Left colon (tissue), 2 donors: ENCODE data around the gene WDR41. TPM values are rescaled to one million over a fixed set of nuclear protein-coding genes. Genes with fewer than 3 reads are reported as not detected.
"Not testable (repeated sequence)": the region's sequence is repeated elsewhere in the genome, so short reads cannot be mapped to it uniquely, and the experiment has no call there.

Experiments
- ATAC-seq: fragments of 200-7000 bp; cut with Tn5 transposase; one replicate; pipeline ENCODE4 v1.9.1; 2020; ENCODE audit warnings: mild to moderate bottlenecking, moderate library complexity
- DNase-seq, 2 donors: peaks; one replicate each; pipeline ENCODE4 v3.0.0-alpha.2; 2020
- intact Hi-C, 2 donors: fragments of 100-400 bp; cut with DNase I in 1 of 2; cut with micrococcal nuclease in 1 of 2; formaldehyde crosslinking; loops; one replicate each; pipeline versions ENCODE4 v1.11.2 to v1.14.0; 2022; cut with DNase I, micrococcal nuclease
- total RNA-seq, 2 donors: library from RNA; stranded (reverse); fragmentation: NEBNext Ultra II Directional; extraction: Animal tissue kit (Norgen Biotek cat#: 25700); gene quantifications; one replicate each; pipeline ENCODE4 v1.2.1, GENCODE V29; 2021
- donor health status: DM: no; HTN: no; CAD: no.
- donor health status: DM: yes; HTN: yes; CAD: no.

The WDR41 gene
- total RNA-seq, 2 donors from 2014 or later, result 18.3 to 28.7 TPM

GRCh38 chr5:77383336-77383735 is 108.8 kb downstream of the WDR41 start:
- intact Hi-C loops, result not testable (repeated sequence)

More at GRCh38 chr5:77383336-77383735, 108.8 kb downstream of the WDR41 start:
- not testable (repeated sequence) for DNase-seq, ATAC-seq

Other genes with a start within 250 kb of the WDR41 start
- not detected for gene OTP, start 146.4 kb upstream of the WDR41 start, total RNA-seq